RWPE2 (cell line): ENCODE data around the gene ATRN.

Experiments used
- ATAC-seq: fragments of 200-7000 bp; cut with Tn5 transposase; 3 replicates; pipeline ENCODE4 v1.9.1; 2021; ENCODE audit warnings: low read depth
- DNase-seq: peaks from one replicate; pipeline ENCODE4 v3.0.0-alpha.2; 2020; ENCODE audit warnings: low spot score
- H3K27ac ChIP-seq: fragments of 450-650 bp; 2 replicates; pipeline ENCODE4 v1.5.1; 2017; ENCODE audit warnings: mild to moderate bottlenecking; ENCODE audit not compliant: poor library complexity, severe bottlenecking
- H3K27me3 ChIP-seq: fragments of 250-450 bp; sonication (Bioruptor Pico); 2 replicates; pipeline ENCODE4 v1.5.1; 2021; ENCODE audit warnings: mild to moderate bottlenecking, moderate library complexity; ENCODE audit not compliant: insufficient read depth, poor library complexity, severe bottlenecking
- H3K36me3 ChIP-seq: fragments of 250-450 bp; sonication (Bioruptor Pico); 2 replicates; pipeline ENCODE4 v1.5.1; 2020; ENCODE audit warnings: low read depth, mild to moderate bottlenecking, moderate library complexity
- H3K4me1 ChIP-seq: fragments of 250-450 bp; sonication (Bioruptor Pico); 2 replicates; pipeline ENCODE4 v1.5.1; 2021; ENCODE audit warnings: mild to moderate bottlenecking, moderate library complexity; ENCODE audit not compliant: insufficient read depth, poor library complexity, severe bottlenecking
- H3K4me3 ChIP-seq: fragments of 250-450 bp; sonication (Bioruptor Pico); 2 replicates; pipeline ENCODE4 v1.5.1; 2021; ENCODE audit warnings: mild to moderate bottlenecking, moderate library complexity; ENCODE audit not compliant: severe bottlenecking
- H3K9me3 ChIP-seq: fragments of 250-450 bp; sonication (Bioruptor Pico); 2 replicates; pipeline ENCODE4 v1.5.1; 2021; ENCODE audit warnings: mild to moderate bottlenecking, moderate library complexity; ENCODE audit not compliant: severe bottlenecking
- TF ChIP-seq, protein P1 (sequence below): fragments of 450-650 bp; IDR thresholded peaks from one replicate; pipeline ENCODE4 v1.5.1; 2017; ENCODE audit warnings: mild to moderate bottlenecking, moderate library complexity; ENCODE audit not compliant: poor library complexity, severe bottlenecking

Gene ATRN

DNA sequence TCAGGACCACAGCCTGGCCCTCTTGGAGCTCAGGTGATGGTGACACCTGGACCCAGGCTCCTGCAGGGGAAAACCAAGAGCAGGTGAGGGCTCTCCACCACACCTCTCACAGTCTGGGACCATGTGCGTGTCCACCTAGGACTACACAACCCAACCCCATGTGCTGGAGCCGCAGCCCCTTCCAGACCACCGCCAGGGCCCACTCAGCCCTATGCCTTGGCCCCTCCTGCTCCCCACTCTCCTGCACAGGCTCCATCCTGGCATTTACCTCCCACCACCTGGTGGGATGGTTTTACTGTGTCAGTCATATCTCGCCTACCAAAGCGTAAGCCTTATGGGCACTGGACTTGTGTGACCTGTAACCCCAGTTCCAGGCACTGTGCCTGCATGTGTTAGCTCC, 224.0 kb downstream of the ATRN start:
- Histone ChIP-seq H3K27me3 (no peaks in the 10 kb centered on the region), H3K4me3 (no peak overlapping the region), H3K36me3 (no peaks in the 10 kb centered on the region), H3K27ac (no peak overlapping the region), H3K9me3 (no peaks in the 10 kb centered on the region), H3K4me1 (no peaks in the 10 kb centered on the region)
- ATAC-seq (no peak), DNase-seq (no peak)
- TF ChIP-seq, protein P1, sequence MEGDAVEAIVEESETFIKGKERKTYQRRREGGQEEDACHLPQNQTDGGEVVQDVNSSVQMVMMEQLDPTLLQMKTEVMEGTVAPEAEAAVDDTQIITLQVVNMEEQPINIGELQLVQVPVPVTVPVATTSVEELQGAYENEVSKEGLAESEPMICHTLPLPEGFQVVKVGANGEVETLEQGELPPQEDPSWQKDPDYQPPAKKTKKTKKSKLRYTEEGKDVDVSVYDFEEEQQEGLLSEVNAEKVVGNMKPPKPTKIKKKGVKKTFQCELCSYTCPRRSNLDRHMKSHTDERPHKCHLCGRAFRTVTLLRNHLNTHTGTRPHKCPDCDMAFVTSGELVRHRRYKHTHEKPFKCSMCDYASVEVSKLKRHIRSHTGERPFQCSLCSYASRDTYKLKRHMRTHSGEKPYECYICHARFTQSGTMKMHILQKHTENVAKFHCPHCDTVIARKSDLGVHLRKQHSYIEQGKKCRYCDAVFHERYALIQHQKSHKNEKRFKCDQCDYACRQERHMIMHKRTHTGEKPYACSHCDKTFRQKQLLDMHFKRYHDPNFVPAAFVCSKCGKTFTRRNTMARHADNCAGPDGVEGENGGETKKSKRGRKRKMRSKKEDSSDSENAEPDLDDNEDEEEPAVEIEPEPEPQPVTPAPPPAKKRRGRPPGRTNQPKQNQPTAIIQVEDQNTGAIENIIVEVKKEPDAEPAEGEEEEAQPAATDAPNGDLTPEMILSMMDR, result no peak

- ATAC-seq, result no peak
- no peak overlapping the region for H3K4me3 ChIP-seq
- no peak overlapping the region for H3K27ac ChIP-seq
- DNase-seq, result no peak
- H3K27me3 ChIP-seq, result no peaks in the 10 kb centered on the region
- no peaks in the 10 kb centered on the region for H3K4me1 ChIP-seq
- H3K36me3 ChIP-seq, result no peaks in the 10 kb centered on the region
- no peaks in the 10 kb centered on the region for H3K9me3 ChIP-seq
- TF ChIP-seq, protein P1, result peak; percentile 23
Measured at GRCh38 chr20:3696200-3696599, 225.4 kb downstream of the ATRN start.

DNA sequence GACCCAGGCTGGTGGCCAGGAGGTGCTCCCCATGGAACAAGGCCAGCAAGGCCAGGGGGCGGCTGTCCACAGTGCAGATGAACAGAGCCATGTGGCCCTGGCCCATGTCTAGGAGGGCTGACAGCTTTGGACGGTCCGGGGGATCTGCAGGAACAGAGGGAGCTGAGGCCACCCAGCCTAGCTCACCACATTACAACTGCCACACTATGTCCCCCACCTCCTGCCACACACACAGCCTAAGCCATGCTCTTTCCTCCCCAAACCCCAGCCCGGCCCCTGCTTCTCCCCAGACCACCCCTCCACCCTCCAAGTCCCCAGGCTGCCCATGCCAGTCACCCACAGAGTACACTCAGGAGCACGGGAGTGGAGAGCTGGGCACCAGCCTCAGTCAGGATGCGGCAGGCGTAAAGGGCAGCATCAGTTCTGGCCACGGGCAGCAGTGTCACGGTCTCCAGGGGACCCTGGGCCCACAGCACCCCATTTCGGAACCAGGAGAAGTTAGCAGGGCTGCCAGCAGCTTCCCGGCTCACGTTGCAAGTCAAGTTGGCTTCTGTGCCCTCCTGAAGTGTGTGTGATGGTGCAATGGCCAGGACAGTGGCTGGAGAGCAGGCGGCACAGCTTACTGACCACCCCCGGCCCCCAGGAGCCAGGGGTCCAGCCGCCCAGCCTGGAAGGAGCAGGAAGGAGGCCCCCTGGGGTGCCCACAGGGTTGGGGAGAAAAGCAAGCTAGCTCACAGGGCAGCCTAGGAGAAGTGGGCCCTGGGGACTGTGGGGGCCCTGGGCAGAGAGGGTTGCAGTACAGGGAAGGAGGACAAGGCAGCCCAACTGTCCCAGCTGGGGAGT, 226.1 kb downstream of the ATRN start:
- Histone ChIP-seq H3K9me3 (no peaks in the 10 kb centered on the region), H3K27me3 (no peaks in the 10 kb centered on the region), H3K27ac (no peak overlapping the region), H3K4me1 (no peaks in the 10 kb centered on the region), H3K4me3 (no peak overlapping the region), H3K36me3 (no peaks in the 10 kb centered on the region)
- ATAC-seq, result no peak; the same call in 2 of the 3 replicates
- no peak for DNase-seq
- TF ChIP-seq, protein P1, result no peak

GRCh38 chr20:3697588-3698305, 226.9 kb downstream of the ATRN start:
- TF ChIP-seq, protein P1, result no peak
- no peaks in the 10 kb centered on the region for H3K4me1 ChIP-seq
- H3K9me3 ChIP-seq, result no peaks in the 10 kb centered on the region
- no peaks in the 10 kb centered on the region for H3K36me3 ChIP-seq
- H3K4me3 ChIP-seq, result no peak overlapping the region
- no peak overlapping the region for H3K27ac ChIP-seq
- H3K27me3 ChIP-seq, result no peaks in the 10 kb centered on the region
- ATAC-seq (peak; percentile 29; the same call in 1 of the 3 replicates), DNase-seq (no peak)
